Fibroblast of skin of back (primary cell): ENCODE data around the gene COL6A1.
"Not testable (repeated sequence)": the region's sequence is repeated elsewhere in the genome, so short reads cannot be mapped to it uniquely, and the experiment has no call there.

Experiments
- DNase-seq: peaks from one replicate; pipeline ENCODE4 v3.0.0-alpha.2; 2013

Gene COL6A1

DNA sequence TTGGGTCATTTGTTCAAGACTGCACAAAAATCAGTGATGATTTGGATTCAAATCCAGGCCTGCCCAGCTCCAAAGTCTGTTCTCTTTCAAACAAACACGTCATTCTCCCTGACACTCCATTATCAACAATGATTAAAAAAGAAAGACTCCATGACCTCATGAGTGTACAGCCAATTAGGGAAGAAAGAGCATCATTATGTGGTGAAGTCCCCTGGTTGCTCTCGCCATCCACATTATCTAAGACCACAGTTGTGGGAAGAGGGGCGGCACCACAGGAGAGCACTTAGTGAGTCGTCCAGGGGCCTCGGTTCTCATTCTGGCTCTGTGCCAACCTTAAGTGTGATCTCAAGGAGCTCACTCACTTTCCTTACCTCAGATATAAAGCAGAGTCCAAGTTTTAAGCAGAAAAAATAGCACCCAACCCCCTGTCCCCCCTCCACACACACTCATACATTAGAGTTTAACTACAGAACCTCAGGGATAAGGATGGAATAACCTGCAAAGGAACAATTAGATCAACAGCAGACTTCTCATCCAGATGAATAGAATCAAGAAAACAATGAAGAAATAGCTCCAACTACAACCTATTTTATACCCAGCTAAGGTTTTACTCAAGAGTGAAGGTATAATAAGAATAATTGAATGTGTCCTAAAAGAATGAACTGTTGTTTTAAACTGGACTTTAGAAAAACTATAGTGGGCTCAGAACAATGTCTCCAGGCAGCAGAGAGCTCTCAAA lies 47.8 kb downstream of the COL6A1 start:
- DNase-seq, result no peak

- DNase-seq, result no peak
These were observed 49.9 kb downstream of the COL6A1 start for GRCh38 chr21:46031484-46031883.

- DNase-seq, result no peak
These were observed 50.5 kb downstream of the COL6A1 start for GRCh38 chr21:46032100-46032499.

- DNase-seq, result no peak
These were observed 52.1 kb downstream of the COL6A1 start for GRCh38 chr21:46033410-46034400.

DNA sequence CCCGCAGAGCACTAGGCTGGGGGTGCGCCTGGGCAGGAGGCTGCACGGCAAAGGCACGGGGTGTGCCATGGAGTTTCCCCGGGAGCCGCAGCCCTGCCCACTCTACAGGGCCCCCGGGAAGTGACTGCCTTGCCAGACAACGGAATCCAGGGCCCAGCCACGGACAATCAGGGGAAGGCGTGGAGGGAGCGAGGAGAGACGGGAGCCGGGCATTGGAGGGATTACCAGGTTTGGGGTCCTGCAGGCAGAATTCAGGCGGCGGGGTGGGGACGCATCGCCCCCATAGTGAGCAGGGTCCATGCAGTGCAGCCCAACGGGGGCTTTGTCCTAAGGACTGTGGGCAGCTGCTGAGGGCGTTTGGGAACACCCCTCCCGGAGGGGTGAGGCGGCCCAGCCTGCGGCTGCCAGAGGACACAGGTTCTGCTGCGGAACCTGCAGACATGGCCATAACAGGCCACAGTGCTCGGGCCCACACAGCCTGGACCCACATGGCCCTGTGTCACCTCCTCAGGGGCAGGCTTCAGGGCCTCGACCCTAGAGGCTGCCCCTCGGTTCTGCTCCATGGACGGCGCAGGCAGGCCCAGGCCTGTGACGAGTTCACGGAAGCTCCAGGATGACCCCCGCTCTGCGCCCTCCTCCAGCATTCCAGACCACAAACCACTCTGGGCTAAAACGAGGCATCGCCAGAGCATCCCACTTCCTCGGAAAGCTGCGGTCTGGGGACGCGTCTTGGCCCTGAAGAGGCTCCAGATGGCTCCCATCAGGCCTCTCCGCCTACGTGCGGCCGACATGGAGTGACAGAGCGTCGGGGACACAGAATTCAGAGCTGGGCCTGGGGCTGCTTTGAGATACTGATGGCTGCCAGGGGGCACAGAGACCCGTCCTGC lies 54.5 kb downstream of the COL6A1 start:
- DNase-seq, result peak; percentile 89

DNA sequence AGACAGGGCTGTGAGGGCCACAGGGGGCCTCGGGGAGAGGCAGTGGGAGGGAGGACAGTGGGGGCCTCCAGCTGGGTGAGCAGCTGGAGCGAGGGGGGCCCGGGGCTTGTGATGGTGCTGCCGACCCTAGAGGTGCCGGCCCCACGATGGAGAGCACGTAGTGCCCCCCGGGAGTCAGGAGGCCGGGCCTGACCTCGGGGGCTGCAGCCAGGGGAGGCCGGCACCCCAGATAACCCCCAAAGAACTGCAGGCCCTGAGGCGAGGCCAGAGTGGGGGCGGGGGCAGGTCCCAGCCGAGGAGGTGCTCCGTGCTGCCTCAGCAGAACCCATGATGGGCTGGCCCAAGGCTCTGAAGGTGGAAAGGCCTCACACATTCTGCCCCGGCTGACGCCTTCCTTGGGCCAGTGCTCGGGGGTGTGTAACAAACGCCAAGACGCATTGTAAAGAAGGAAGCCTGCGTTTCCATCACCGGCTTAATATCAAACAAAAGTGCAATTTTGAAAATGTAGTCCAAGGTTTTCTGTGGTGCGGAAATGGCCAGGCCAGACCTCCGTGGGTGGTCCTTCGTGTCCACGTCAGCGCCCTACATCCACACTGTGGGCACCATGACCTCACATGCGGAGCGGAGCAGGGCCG lies 55.2 kb downstream of the COL6A1 start:
- DNase-seq, result no peak

DNA sequence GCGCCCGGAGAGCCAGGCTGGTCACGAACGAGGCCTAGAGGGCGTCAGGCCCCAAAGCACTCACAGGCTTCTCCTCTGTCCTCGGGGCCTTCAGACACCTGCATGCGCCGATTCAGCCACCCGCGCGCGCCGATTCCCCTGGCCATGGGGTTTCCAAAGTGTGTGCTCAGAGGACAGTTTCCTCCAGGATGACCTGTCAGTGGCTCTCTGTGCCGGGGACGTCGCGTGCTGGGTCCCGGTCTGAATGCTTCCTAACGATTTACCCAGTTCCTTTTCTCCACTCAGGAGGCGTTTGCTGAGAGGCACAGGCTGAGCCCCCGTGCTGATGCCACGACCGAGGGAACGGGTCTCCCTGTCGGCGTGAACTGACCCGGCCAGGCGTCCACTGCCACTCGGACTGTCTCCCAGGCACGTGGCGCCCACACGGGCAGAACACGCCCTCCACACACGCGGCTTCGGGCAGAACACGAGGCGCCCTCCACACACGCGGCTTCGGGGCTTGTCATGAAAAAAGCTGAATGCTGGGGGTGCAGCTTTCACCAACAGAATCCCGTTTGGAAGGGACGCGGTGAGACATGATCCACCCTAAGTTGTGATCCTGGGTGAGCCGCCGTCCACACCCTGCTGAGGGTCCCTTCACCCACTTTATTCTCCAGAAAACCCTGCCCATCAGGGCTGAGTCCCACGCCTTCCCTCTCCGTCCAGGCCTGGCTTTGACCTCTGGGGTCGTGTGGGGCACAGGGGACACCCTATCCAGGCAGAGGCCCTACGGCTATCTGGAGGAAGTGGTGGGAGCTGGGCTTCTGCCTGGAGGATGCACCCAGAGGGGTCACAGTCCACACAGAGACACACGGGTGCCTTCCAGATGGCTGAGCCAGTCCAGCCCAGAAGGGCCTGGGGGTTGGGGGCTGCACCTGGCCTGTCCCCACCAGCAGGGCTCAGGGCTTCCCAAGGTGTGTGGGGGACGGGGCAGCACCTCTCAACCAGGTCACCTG lies 56.1 kb downstream of the COL6A1 start:
- DNase-seq, result no peak

DNA sequence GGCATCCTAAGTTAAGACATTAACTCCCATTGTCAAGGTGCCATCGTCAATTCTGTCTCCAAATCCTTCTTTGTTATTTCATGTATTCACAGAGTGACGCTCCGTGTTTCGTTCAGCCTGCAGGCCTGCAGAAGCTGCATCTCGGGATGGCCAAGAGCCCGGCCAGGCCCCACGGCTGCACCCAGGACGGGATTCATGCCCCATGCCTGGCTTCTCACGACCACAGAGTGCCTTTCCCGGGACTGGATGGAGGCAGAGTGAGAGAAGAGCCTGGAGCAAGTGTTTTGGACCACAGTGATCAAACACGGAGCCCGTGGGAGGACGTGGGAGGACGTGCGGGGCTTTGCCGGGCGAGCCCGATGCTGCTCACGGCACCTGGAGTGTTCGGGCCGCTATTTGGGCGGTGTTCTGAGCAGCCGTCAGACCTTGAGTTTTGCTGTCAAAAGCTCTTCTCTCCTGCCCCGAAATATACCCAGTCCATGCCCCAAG lies 56.8 kb downstream of the COL6A1 start:
- no peak for DNase-seq

DNA sequence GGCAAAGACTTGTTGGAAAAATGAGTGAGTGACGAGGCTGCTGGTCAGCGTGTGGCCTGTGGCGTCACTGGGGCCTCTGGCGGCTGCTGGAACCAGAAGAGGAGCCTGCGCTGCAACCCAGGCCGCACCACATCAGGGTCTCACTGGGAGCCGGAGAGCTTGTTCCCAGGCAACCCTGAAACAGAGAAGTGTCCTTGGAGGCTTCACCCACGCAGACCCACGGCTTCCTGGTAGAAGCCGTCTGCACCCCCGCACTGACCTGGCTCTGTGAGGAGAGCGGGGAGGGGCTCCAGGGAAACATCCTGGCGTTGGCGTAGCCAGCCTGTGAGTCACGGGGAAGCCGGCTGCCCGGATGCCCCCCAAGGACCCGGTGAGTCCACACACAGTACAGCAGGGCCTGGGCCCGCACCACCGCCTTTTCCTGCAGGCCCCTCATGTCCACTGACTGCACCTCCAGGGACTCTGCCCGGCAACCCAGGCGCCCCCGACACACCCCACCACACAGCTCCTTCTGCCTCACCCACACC lies 57.4 kb downstream of the COL6A1 start:
- DNase-seq, result peak; percentile 91

GRCh38 chr21:46039891-46040660 lies 58.5 kb downstream of the COL6A1 start:
- DNase-seq, result no peak

GRCh38 chr21:46040707-46041106 lies 59.1 kb downstream of the COL6A1 start:
- no peak for DNase-seq

GRCh38 chr21:46041183-46041582 lies 59.6 kb downstream of the COL6A1 start:
- no peak for DNase-seq

DNA sequence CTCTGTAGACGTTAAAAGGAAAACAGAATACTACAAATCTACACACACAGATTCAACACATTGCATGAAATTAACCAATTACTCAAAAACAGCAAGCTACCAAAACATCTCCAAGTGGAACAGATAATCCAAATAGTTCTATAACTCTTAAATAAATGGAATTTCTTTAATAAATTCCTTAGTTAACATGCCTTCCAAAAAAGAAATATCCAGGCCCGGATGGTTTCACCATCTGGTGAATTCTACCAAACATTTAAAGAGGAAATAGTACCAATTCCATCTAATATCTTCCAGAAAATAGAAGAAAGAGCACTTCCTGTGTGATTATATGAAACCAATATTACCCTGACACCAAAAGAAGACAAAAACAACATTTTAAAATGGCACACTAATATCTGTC lies 63.6 kb downstream of the COL6A1 start:
- DNase-seq, result no peak

DNA sequence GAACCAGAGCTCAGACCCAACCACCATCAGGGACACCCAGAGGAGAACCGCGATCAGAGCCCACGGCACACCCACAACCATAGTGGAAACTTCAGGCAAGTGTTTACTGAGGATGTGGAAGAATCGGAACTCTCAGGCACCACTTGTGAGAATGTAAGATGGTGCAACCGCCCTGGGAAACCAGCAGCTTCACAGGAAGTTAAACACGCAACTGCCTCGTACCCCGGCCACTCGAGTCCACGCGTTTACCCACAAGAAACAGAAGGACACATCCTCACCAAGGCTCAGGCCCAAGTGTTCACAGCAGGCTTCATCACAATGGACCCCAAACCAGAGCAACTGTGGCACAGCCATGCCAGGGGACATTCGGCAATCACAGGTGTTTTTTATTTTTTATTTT lies 64.9 kb downstream of the COL6A1 start:
- no peak for DNase-seq

- DNase-seq, result not testable (repeated sequence)
These were observed 65.3 kb downstream of the COL6A1 start for GRCh38 chr21:46046906-46047305.

GRCh38 chr21:46048926-46049889 lies 67.6 kb downstream of the COL6A1 start:
- DNase-seq, result peak; percentile 99

DNA sequence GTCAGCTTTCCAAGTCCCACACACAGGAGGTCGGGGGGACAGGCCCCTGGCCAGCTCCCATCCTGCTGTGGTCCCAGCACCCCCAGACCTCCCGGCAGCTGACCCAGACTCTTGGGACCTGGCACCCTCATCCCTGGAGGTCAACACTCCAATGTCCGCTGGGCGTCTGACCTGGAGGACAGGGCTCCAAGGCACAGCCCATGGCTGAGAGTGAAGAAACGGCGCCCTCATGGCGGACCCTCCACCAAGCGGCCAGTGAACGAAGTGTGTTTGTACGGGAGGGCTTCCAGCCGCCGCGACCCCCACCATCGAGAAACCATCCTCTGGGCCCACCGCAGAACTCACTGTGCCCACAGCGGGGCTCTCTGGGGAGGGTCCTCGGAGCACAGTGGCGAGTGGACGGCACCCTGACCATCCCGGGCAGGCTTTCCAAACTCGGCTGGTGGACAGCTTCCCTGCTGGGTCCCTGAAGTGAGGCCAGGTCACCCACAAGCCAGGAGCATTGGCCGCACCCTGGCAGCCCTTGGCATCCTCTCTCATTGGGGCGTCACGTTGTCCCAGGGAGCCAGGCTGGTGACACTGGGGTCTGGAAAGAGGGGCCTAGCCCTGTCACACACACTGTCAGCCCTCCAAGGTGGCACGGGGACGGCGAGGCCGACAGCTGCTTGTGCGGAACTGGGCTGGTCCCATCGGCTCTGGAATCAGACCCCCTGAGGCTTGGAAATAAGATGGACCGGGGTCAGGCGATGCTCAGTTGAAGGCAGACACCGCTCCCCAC lies 68.5 kb downstream of the COL6A1 start:
- DNase-seq, result no peak
